Right lobe of liver (tissue), 6 donors: ENCODE data around the gene MAP1B. TPM values are rescaled to one million over a fixed set of nuclear protein-coding genes. Genes with fewer than 3 reads are reported as not detected.

Experiments
- ATAC-seq, 4 donors: fragments of 200-7000 bp; cut with Tn5 transposase; one replicate each; pipeline ENCODE4 v1.9.1; 2020; ENCODE audit warnings: mild to moderate bottlenecking in 4 of 4, moderate library complexity in 4 of 4
- DNase-seq, 3 donors: peaks; one replicate each; pipeline ENCODE4 v3.0.0-alpha.2; 2020
- H3K27ac ChIP-seq, 3 donors: fragments of 200-600 bp; one replicate each; pipeline ENCODE4 v1.8.0; 2022
- H3K27me3 ChIP-seq, 2 donors: fragments of 200-600 bp; one replicate each; pipeline ENCODE4 v1.8.0; 2022
- H3K36me3 ChIP-seq, 4 donors: fragments of 200-600 bp; sonication (generic) in 1 of 4; one replicate each; pipeline versions ENCODE4 v1.5.1 to v1.8.0; 2017 to 2022; ENCODE audit warnings: control low read depth in 1 of 4
- H3K4me1 ChIP-seq, 4 donors: fragments of 200-600 bp; sonication (generic) in 1 of 4; one replicate each; pipeline versions ENCODE4 v1.5.1 to v1.8.0; 2017 to 2022; ENCODE audit warnings: control low read depth in 1 of 4
- H3K4me3 ChIP-seq, 3 donors: fragments of 200-600 bp; one replicate each; pipeline ENCODE4 v1.8.0; 2022
- H3K9me3 ChIP-seq, 4 donors: fragments of 200-600 bp; sonication (generic) in 1 of 4; one replicate each; pipeline versions ENCODE4 v1.5.1 to v1.8.0; 2017 to 2022; ENCODE audit warnings: control low read depth in 1 of 4
- CTCF ChIP-seq, 4 donors: fragments of 200-600 bp in 3 of 4; fragments of 450-650 bp in 1 of 4; IDR thresholded peaks; one replicate each; pipeline versions ENCODE4 v1.5.1 to v1.8.0; 2016 to 2022; ENCODE audit warnings: antibody characterized with exemption in 4 of 4, mild to moderate bottlenecking in 2 of 4
- POLR2A ChIP-seq: fragments of 450-650 bp; IDR thresholded peaks from one replicate; pipeline ENCODE4 v1.6.1; 2017; ENCODE audit warnings: antibody characterized with exemption, mild to moderate bottlenecking
- WGBS: methylation state at CpG from one replicate; pipeline ENCODE4 v1.1.6; 2018; ENCODE audit warnings: low coverage, low lambda C conversion rate; ENCODE audit not compliant: insufficient coverage; ENCODE audit errors: missing lambda C conversion rate; 5-methylcytosine and 5-hydroxymethylcytosine counted together
- intact Hi-C, 2 donors: fragments of 100-400 bp; cut with DNase I; formaldehyde crosslinking; loops; one replicate each; pipeline versions ENCODE4 v1.11.2 to v1.14.1; 2022
- total RNA-seq, 6 experiments: library from RNA; depleted of rRNA in 2 of 6; stranded (reverse); fragments of >200 nt in 2 of 6; fragmentation: NEBNext Ultra II Directional in 3 of 6; extraction: Animal tissue kit (Norgen Biotek cat#: 25700) in 3 of 6; gene quantifications; one replicate each; pipeline versions ENCODE4 v1.1.0 to v1.2.4, GENCODE V29; 2016 to 2023
- donor health status: DM: no; HTN: yes; CAD: no.
- donor health status: DM: no; HTN: no; CAD: no.
- donor health status: DM: no; HTN: no; CAD: no.
- donor health status: DM: no; HTN: yes; CAD: no.
- donor health status: DM: no; HTN: yes; CAD: no.

Gene MAP1B
- total RNA-seq, 6 experiments from 2014 or later, result 2.4 to 14.0 (median 5.3) TPM

- Histone ChIP-seq H3K27me3 (no peaks in the 10 kb centered on the region), H3K4me1 (no peaks in the 10 kb centered on the region), H3K36me3 (no peaks in the 10 kb centered on the region), H3K27ac (no peak overlapping the region), H3K9me3 (no peaks in the 10 kb centered on the region), H3K4me3 (no peak overlapping the region)
- TF ChIP-seq CTCF (IDR thresholded peaks at IDR 0.05), result no peak
- no peak for TF ChIP-seq POLR2A
- intact Hi-C loops, result no loop called here
- ATAC-seq (no peak), DNase-seq (no peak)
- 88% methylated on average over 1 of the region's 3 CpGs for WGBS
These were observed 95.1 kb downstream of the MAP1B start for GRCh38 chr5:72202331-72202825.

- DNase-seq (no peak), ATAC-seq (no peak)
- Histone ChIP-seq H3K9me3 (no peaks in the 10 kb centered on the region), H3K4me3 (no peak overlapping the region), H3K27ac (no peak overlapping the region), H3K27me3 (no peaks in the 10 kb centered on the region), H3K4me1 (no peaks in the 10 kb centered on the region), H3K36me3 (no peaks in the 10 kb centered on the region)
- TF ChIP-seq CTCF (IDR thresholded peaks at IDR 0.05), result no peak
- no peak for TF ChIP-seq POLR2A
- intact Hi-C loops, result no loop called here
- WGBS, result 76% methylated on average over 4 of the region's 8 CpGs
These were observed 96.1 kb downstream of the MAP1B start for GRCh38 chr5:72203251-72203845.

- DNase-seq (no peak), ATAC-seq (no peak)
- intact Hi-C loops, result no loop called here
- WGBS, result 82% methylated on average over 1 of the region's 1 CpG
- Histone ChIP-seq H3K27me3 (no peaks in the 10 kb centered on the region), H3K27ac (no peak overlapping the region), H3K4me3 (no peak overlapping the region), H3K9me3 (no peaks in the 10 kb centered on the region), H3K36me3 (no peaks in the 10 kb centered on the region), H3K4me1 (no peaks in the 10 kb centered on the region)
- TF ChIP-seq CTCF (IDR thresholded peaks at IDR 0.05), result no peak
These were observed 97.7 kb downstream of the MAP1B start for GRCh38 chr5:72204946-72205345.

GRCh38 chr5:72205431-72206009 is 98.2 kb downstream of the MAP1B start:
- H3K27ac ChIP-seq, result no peak overlapping the region
- H3K36me3 ChIP-seq, result no peaks in the 10 kb centered on the region
- H3K9me3 ChIP-seq, result no peaks in the 10 kb centered on the region
- no peaks in the 10 kb centered on the region for H3K27me3 ChIP-seq
- DNase-seq (no peak), ATAC-seq (no peak)
- no peaks in the 10 kb centered on the region for H3K4me1 ChIP-seq
- TF ChIP-seq CTCF (IDR thresholded peaks at IDR 0.05) (no peak), POLR2A (no peak)
- H3K4me3 ChIP-seq, result no peak overlapping the region
- WGBS, result 97% methylated on average over 3 of the region's 3 CpGs
- intact Hi-C loops, result no loop called here
